SU-DHL-6 (cell line): ENCODE measurements around the gene TARDBP.
A peak's percentile ranks its signal among the peaks of the same experiment; 100 is the strongest.
"Not testable (repeated sequence)": the region's sequence is repeated elsewhere in the genome, so short reads cannot be mapped to it uniquely, and the experiment has no call there.

Source experiments
- H2AFZ ChIP-seq: fragments of 200-600 bp; sonication (generic); 2 replicates; pipeline ENCODE4 v1.6.1; 2014; ENCODE audit warnings: low read depth, mild to moderate bottlenecking, moderate library complexity, mixed read lengths, antibody characterized with exemption, low read length; ENCODE audit not compliant: severe bottlenecking
- H3F3A ChIP-seq: fragments of 200-600 bp; shearing (Covaris generic); 2 replicates; pipeline ENCODE4 v1.6.0; 2016; ENCODE audit warnings: antibody characterized with exemption, mild to moderate bottlenecking; ENCODE audit not compliant: insufficient read depth
- H3K27ac ChIP-seq: fragments of 200-600 bp; sonication (generic); 2 replicates; pipeline ENCODE4 v1.5.1; 2016; ENCODE audit warnings: low read depth, mild to moderate bottlenecking, low read length, moderate library complexity, mixed read lengths
- H3K27me3 ChIP-seq: fragments of 200-600 bp; sonication (generic), shearing (Covaris generic); 2 replicates; pipeline ENCODE4 v1.6.0; 2014; ENCODE audit warnings: mild to moderate bottlenecking, low read length
- H3K36me3 ChIP-seq: fragments of 200-600 bp; sonication (generic); 2 replicates; pipeline ENCODE4 v1.6.1; 2014; ENCODE audit warnings: mild to moderate bottlenecking, low read length, mixed read lengths
- H3K4me2 ChIP-seq: fragments of 300-600, 200-600 bp; shearing (Covaris generic), sonication (generic); 2 replicates; pipeline ENCODE4 v1.6.0; 2014; ENCODE audit warnings: low read length, low read depth, mild to moderate bottlenecking; ENCODE audit not compliant: poor library complexity, severe bottlenecking
- H3K4me3 ChIP-seq: fragments of 200-600 bp; sonication (generic); 2 replicates; pipeline ENCODE4 v1.5.1; 2014; ENCODE audit warnings: antibody characterized with exemption, low read length, mild to moderate bottlenecking, mixed read lengths; ENCODE audit not compliant: insufficient read depth, poor library complexity, severe bottlenecking
- H3K79me2 ChIP-seq: fragments of 200-600 bp; sonication (generic); 2 replicates; pipeline ENCODE4 v1.6.1; 2014; ENCODE audit warnings: mild to moderate bottlenecking, low read length, moderate library complexity; ENCODE audit not compliant: insufficient read depth
- H3K9ac ChIP-seq: fragments of 200-600 bp; sonication (generic); 2 replicates; pipeline ENCODE4 v1.7.0; 2014; ENCODE audit warnings: mild to moderate bottlenecking, low read length
- H3K9me2 ChIP-seq: fragments of 200-600 bp; sonication (generic); replicated peaks from 2 replicates; pipeline ENCODE4 v1.6.1; 2014; ENCODE audit warnings: low read length; ENCODE audit not compliant: insufficient read depth
- H3K9me3 ChIP-seq: fragments of 200-600 bp; sonication (generic); 2 replicates; pipeline ENCODE4 v1.6.1; 2014; ENCODE audit warnings: low read length, mixed read lengths; ENCODE audit not compliant: insufficient read depth
- H4K20me1 ChIP-seq: fragments of 200-600 bp; sonication (generic); 2 replicates; pipeline ENCODE4 v1.6.1; 2014; ENCODE audit warnings: low read depth, mild to moderate bottlenecking, antibody characterized with exemption, low read length, moderate library complexity, mixed read lengths
- CTCF ChIP-seq: fragments of 200-600 bp; sonication (generic); IDR thresholded peaks from one replicate; pipeline ENCODE4 v1.5.1; 2017; ENCODE audit warnings: antibody characterized with exemption, mild to moderate bottlenecking, low read length, moderate library complexity; ENCODE audit not compliant: insufficient read depth, poor library complexity, severe bottlenecking
- EZH2phosphoT487 ChIP-seq: fragments of 200-600 bp; sonication (generic), shearing (Covaris generic); conservative IDR thresholded peaks from 2 replicates; pipeline ENCODE4 v1.6.1; 2018; ENCODE audit warnings: mild to moderate bottlenecking, antibody characterized with exemption, low read length, moderate library complexity, mixed read lengths

TARDBP gene

DNA sequence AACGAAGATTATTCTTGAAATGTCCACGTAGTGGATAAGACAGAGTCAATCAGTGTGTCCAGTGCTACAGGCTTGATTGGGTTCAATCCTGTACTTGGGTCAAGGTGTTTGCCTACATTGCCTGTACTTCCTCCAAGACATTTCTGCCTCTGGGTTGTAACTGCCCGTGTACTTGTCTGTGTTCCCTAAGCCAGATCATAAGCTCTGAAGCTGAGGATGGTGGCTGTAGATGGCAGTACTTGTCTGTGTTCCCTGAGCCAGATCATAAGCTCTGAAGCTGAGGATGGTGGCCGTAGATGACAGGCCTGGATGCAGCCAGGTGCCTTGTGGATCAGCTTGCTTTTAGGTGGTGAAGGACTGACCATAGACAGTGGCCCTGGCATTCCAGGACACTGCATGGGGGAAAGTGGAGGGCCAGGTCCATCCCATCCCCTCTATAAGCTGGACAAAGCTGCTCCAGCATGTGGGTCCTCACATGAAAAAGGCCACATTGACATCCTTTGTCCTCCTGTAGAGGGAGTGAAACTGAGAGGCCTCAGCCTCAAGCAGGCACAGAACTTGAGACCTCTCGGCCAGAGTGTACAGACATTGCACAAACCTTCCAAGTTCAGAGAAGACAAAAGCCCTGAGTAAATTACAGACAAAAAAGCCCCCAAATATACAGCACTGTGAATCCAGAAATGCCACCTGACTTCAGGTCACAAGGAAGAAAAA, 49.4 kb downstream of the TARDBP start:
- Histone ChIP-seq H3K4me3 (no peak overlapping the region), H3K4me2 (no peak overlapping the region), H3K9me2 (no peaks in the 10 kb centered on the region), H3K9me3 (no peaks in the 10 kb centered on the region), H3K27me3 (no peaks in the 10 kb centered on the region), H3F3A (peaks cover 13% of the 10 kb centered on the region), H3K9ac (no peak overlapping the region), H4K20me1 (no peaks in the 10 kb centered on the region), H3K27ac (0 out of 2 replicates have a peak overlapping the region, but pooled peaks have one; percentile 7), H3K36me3 (peaks cover 8% of the 10 kb centered on the region; the same call in 1 of the 2 replicates), H3K79me2 (peaks cover 27% of the 10 kb centered on the region), H2AFZ (no peak overlapping the region)
- TF ChIP-seq CTCF = no peak
- no peak for TF ChIP-seq EZH2phosphoT487

- Histone ChIP-seq H3K9ac (no peak overlapping the region), H3K4me2 (no peak overlapping the region), H3K27me3 (no peaks in the 10 kb centered on the region), H3F3A (peaks cover 13% of the 10 kb centered on the region), H3K27ac (no peak overlapping the region), H3K4me3 (no peak overlapping the region), H3K36me3 (peaks cover 8% of the 10 kb centered on the region; the same call in 1 of the 2 replicates), H3K9me3 (no peaks in the 10 kb centered on the region), H3K79me2 (peaks cover 25% of the 10 kb centered on the region), H2AFZ (no peak overlapping the region), H4K20me1 (no peaks in the 10 kb centered on the region), H3K9me2 (no peaks in the 10 kb centered on the region)
- TF ChIP-seq EZH2phosphoT487 = no peak
- no peak for TF ChIP-seq CTCF
Observed at GRCh38 chr1:11062965-11063401, 50.5 kb downstream of the TARDBP start.

DNA sequence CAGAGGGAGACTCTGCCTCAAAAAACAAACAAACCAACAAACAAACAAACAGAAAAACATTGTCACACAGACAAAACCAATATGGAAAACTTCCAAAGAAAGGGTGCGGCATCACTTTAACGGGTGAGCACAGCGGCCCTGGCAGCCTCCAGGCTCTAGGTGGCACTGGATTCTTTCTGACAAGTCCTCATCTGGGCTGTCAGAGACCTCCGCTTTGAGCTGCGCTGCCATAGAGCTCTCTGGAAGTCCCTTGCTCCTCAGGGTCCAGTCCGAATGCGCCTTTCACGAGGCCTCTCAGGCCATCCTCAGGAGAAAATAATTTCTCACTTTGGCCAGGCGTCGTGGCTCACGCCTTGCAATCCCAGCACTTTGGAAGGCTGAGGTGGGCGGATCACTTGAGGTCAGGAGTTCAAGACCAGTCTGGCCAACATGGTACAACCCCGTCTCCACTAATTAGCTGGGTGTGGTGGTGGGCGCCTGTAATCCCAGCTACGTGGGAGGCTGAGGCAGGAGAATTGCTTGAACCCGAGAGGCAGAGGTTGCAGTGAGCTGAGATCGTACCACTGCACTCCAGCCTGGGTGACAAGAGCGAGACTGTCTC, 51.6 kb downstream of the TARDBP start:
- not testable (repeated sequence) for H3K9ac ChIP-seq, H3K27ac ChIP-seq, H3K9me3 ChIP-seq, H2AFZ ChIP-seq, H3K36me3 ChIP-seq, H3K9me2 ChIP-seq, H3K4me2 ChIP-seq, H3K4me3 ChIP-seq, H3K27me3 ChIP-seq, H4K20me1 ChIP-seq
- Histone ChIP-seq H3K79me2 (peaks cover 15% of the 10 kb centered on the region), H3F3A (peaks cover 13% of the 10 kb centered on the region)

DNA sequence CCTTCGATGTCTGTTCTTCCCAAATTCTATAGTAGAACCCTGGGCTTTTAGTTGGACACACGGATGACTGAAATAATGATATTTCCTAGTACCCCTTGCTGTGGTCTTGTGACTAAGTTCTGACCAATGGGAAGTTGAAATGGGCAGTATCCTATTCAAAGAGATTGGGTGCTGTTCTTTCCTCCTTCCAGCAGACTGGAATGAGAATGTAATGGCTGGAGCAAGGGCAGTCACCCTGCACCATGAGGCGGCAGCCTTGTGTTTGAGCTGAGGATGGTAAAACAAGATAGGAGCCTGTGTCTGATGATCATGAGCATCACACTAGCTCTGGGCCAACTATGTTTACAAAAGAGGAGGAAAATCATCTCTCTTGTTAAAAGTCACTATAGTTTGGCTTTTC, 52.5 kb downstream of the TARDBP start:
- H3K9me2 ChIP-seq = no peaks in the 10 kb centered on the region
- peaks cover 13% of the 10 kb centered on the region for H3F3A ChIP-seq
- H3K9me3 ChIP-seq = no peaks in the 10 kb centered on the region
- peaks cover 9% of the 10 kb centered on the region; the same call in 1 of the 2 replicates for H3K79me2 ChIP-seq
- H3K9ac ChIP-seq = no peak overlapping the region
- no peak overlapping the region for H3K4me2 ChIP-seq
- no peak overlapping the region for H2AFZ ChIP-seq
- H3K27ac ChIP-seq = no peak overlapping the region
- no peaks in the 10 kb centered on the region for H4K20me1 ChIP-seq
- H3K36me3 ChIP-seq = peaks cover 8% of the 10 kb centered on the region; the same call in 1 of the 2 replicates
- no peaks in the 10 kb centered on the region for H3K27me3 ChIP-seq
- TF ChIP-seq EZH2phosphoT487 (no peak), CTCF (no peak)
- H3K4me3 ChIP-seq = no peak overlapping the region
